ENCODE data around the gene C3orf85.

DNA sequence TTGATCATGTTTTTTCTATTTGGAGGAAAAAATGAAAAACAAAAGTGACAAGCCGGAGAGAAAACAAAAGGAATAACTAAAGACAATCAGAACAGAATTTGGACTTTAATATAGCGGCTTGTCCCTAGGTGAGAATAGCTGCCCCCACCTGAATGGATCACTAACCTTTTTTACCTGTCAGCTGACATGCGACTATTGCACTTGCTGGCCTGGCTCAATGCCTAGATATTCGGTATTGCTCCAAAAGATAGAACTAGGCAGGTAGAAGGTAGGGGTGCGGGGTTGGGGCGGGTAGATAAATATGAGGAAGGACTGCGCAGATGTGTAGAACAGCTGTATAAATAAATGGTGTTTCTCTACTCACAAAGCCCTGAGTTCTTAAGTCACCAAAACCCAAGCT is 17.9 kb upstream of the C3orf85 start:
- TF ChIP-seq, protein P1, sequence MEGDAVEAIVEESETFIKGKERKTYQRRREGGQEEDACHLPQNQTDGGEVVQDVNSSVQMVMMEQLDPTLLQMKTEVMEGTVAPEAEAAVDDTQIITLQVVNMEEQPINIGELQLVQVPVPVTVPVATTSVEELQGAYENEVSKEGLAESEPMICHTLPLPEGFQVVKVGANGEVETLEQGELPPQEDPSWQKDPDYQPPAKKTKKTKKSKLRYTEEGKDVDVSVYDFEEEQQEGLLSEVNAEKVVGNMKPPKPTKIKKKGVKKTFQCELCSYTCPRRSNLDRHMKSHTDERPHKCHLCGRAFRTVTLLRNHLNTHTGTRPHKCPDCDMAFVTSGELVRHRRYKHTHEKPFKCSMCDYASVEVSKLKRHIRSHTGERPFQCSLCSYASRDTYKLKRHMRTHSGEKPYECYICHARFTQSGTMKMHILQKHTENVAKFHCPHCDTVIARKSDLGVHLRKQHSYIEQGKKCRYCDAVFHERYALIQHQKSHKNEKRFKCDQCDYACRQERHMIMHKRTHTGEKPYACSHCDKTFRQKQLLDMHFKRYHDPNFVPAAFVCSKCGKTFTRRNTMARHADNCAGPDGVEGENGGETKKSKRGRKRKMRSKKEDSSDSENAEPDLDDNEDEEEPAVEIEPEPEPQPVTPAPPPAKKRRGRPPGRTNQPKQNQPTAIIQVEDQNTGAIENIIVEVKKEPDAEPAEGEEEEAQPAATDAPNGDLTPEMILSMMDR (IDR thresholded peaks at IDR 0.05): no peak
- TF ChIP-seq POLR2A (IDR thresholded peaks at IDR 0.05) (no peak), EP300 (IDR thresholded peaks at IDR 0.05) (no peak), POLR2AphosphoS5 (IDR thresholded peaks at IDR 0.05) (no peak)

Measured in sigmoid colon (tissue), 4 donors.